Measurements from ENCODE around the gene CAVIN2.

DNA sequence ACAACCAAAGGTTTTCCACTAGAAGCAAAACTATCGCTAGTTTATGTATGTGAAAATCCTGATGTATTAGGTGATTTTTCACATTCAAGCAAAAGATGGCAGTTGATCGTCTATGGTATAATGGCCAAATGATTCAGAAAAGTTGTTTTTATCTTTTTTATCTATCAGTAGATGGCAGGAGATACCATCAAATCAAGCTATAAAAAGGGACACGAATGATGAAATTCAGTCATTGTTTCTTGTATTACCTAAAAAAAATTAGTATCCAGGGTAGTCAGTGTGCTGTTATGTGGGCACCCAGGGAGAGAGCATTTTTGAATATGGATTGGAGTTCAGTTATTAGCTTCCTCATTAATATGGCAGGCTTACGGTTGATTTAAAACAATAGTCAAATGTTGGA, 22.9 kb upstream of the CAVIN2 start:
- TF ChIP-seq, protein P1, sequence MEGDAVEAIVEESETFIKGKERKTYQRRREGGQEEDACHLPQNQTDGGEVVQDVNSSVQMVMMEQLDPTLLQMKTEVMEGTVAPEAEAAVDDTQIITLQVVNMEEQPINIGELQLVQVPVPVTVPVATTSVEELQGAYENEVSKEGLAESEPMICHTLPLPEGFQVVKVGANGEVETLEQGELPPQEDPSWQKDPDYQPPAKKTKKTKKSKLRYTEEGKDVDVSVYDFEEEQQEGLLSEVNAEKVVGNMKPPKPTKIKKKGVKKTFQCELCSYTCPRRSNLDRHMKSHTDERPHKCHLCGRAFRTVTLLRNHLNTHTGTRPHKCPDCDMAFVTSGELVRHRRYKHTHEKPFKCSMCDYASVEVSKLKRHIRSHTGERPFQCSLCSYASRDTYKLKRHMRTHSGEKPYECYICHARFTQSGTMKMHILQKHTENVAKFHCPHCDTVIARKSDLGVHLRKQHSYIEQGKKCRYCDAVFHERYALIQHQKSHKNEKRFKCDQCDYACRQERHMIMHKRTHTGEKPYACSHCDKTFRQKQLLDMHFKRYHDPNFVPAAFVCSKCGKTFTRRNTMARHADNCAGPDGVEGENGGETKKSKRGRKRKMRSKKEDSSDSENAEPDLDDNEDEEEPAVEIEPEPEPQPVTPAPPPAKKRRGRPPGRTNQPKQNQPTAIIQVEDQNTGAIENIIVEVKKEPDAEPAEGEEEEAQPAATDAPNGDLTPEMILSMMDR (IDR thresholded peaks at IDR 0.05), result no peak
- TF ChIP-seq POLR2A (IDR thresholded peaks at IDR 0.05), result no peak
- no peak for TF ChIP-seq EP300 (IDR thresholded peaks at IDR 0.05)
- TF ChIP-seq POLR2AphosphoS5 (IDR thresholded peaks at IDR 0.05), result no peak

Data from upper lobe of left lung (tissue), 4 donors.